HG03135 (cell line): ENCODE results near the gene KIF21A.
A peak's percentile ranks its signal among the peaks of the same experiment; 100 is the strongest.
"Not testable (repeated sequence)": the region's sequence is repeated elsewhere in the genome, so short reads cannot be mapped to it uniquely, and the experiment has no call there.

Experiments
- ATAC-seq: cut with Tn5 transposase; IDR thresholded peaks from one replicate; pipeline ENCODE4 v1.9.1; 2021; ENCODE audit warnings: mild to moderate bottlenecking, moderate library complexity; ENCODE audit not compliant: unreplicated experiment

Gene KIF21A, protein sequence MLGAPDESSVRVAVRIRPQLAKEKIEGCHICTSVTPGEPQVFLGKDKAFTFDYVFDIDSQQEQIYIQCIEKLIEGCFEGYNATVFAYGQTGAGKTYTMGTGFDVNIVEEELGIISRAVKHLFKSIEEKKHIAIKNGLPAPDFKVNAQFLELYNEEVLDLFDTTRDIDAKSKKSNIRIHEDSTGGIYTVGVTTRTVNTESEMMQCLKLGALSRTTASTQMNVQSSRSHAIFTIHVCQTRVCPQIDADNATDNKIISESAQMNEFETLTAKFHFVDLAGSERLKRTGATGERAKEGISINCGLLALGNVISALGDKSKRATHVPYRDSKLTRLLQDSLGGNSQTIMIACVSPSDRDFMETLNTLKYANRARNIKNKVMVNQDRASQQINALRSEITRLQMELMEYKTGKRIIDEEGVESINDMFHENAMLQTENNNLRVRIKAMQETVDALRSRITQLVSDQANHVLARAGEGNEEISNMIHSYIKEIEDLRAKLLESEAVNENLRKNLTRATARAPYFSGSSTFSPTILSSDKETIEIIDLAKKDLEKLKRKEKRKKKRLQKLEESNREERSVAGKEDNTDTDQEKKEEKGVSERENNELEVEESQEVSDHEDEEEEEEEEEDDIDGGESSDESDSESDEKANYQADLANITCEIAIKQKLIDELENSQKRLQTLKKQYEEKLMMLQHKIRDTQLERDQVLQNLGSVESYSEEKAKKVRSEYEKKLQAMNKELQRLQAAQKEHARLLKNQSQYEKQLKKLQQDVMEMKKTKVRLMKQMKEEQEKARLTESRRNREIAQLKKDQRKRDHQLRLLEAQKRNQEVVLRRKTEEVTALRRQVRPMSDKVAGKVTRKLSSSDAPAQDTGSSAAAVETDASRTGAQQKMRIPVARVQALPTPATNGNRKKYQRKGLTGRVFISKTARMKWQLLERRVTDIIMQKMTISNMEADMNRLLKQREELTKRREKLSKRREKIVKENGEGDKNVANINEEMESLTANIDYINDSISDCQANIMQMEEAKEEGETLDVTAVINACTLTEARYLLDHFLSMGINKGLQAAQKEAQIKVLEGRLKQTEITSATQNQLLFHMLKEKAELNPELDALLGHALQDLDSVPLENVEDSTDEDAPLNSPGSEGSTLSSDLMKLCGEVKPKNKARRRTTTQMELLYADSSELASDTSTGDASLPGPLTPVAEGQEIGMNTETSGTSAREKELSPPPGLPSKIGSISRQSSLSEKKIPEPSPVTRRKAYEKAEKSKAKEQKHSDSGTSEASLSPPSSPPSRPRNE (N-terminal part only)

DNA sequence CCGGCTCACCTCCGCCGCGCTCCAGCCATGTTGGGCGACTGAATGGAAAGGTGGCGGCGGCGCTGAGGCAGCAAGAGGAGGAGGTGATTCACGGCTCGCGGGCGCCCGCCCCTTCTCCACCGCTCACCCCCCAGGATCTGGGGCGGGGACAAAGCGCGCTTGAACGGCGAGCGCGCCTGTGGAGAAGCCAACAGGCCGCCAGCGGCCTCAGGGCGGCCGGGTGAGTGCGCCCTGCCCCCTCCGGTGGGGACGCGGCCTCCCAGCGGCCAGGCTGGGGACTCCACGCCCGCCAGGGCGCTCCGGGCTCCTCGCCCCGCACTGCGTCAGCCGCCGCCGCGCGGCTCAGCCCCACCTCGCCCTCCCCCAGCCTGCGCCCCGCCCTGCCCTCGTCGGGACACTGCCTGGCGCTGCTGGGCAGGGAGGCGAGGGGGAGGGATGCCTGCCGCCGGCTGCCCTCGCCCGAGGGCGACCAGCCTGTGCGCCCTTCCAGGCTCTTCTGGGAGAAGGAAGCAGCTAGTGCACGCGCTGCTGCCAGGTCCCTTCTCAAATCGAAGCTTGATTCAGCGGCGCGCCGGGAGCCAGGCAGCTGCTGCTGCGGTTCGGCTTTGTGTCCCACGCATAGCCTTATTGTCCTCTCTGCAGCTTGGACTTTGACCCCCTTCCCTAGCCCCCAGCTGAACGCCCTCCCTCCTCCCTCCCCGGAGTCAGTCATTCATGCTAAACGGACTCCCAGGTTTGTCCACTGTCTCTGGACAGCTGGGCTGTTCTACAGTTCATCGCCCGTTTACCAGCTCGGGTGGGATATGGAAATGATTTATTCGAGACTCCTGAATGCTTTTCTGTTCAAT is at the start of gene KIF21A:
TSS of gene KIF21A (minus strand) at position 40 of the 848 bp plus-strand sequence. CDS start 150 bp downstream, outside the sequence.
- ATAC-seq: peak; percentile 96

DNA sequence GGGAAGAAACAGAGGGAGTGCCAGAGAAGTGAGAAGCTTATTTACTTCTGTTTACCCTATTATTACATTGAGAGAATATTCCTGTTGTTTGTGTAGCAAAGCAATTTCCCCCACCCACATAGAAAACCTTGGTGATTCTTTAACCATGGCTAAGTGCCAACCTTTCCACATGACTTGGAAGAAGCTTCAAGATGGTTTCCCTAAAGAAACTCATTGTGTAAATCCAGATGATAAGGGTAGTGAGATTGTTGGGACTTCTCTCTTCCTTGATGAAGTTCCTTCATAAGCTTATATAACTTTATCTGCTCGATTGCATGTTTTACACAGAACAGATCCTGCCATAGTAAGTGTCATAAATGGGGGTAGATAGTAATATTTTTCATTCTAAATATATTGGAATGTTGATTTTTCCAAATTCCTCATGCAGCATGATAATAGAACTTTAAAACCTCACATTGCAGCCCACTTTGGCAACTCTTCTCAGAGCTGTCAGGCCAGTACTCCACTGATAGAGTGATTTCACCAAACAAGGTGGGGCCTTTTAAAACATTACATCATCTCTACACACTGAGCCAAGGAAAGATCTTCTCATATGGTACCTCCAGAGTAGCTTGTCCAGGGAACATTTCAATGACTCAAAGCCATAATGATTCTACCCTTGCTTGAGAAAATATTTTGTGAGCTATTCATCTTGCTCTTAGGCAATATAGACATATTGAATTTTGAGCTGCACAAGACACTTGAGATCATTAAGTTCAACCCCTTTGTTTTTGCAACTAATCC is 47.8 kb upstream of the KIF21A start:
- ATAC-seq: no peak

DNA sequence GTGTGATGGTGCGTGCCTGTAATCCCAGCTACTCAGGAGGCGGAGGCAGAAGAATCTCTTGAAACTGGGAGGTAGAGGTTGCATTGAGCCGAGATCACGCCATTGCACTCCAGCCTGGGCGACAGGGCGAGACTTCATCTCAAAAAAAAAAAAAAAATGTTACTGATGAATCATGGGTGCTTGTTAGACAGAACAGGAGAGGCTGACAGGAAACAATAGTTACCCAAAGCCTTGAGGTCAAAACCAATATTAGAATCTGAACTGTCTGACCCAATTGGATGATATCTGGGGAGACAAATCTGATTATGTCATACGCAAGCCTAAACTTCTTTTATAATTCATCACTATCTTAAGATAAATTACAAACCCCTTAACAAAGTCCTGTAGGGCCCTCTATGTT is 40.7 kb upstream of the KIF21A start:
- ATAC-seq: no peak

DNA sequence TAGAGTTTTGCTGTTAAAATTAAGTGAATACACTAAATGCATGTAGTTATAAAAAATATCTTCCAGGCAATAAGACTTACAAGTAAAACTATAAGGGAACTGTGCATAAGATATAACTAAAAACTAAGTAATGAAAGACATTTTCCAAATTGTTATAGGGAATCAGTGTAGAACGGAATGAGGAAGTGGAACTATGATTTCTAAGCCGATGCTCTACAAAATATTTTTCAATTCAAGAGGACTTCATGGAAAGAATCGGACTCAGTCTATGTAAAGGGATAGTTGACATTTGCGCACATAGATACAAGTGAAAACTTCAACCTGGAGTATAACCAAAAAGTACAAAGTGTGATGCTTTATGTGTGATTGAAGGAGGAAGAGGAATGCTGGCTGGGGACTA is 40.1 kb upstream of the KIF21A start:
- ATAC-seq: no peak

DNA sequence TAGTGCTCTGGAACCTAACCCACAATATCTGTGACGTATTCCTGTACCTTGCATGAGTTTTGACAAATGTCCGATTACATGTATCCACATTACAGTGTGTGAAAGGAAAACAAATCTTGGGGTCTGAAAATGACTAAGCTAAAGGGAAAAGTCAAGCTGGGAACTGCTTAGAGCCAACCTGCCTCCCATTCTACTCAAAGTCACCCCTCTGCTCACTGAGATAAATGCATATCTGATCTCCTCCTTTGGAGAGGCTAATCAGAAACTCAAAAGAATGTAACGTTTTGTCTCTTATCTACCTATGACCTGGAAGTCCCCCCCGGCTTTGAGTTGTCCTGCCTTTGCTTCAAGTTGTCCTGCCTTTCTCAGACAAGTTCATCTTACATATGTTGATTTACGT is 34.0 kb upstream of the KIF21A start:
- no peak for ATAC-seq

DNA sequence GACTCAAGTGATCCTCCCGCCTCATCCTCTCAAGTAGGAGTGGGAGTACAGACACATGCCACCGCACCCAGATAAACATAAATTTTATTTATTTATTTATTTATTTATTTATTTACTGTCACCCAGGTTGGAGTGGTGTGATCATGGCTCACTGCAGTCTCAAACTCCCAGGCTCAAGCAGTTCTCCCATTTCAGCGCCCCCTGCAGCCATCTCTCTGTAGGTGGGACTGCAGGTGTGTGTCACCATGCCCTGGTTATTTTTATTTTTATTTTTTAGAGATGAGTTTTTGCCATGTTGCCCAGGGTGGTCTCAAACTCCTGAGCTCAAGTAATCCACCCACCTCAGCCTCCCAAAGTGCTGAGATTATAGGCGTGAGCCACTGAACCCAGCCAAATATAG is 33.2 kb upstream of the KIF21A start:
- ATAC-seq: no peak

DNA sequence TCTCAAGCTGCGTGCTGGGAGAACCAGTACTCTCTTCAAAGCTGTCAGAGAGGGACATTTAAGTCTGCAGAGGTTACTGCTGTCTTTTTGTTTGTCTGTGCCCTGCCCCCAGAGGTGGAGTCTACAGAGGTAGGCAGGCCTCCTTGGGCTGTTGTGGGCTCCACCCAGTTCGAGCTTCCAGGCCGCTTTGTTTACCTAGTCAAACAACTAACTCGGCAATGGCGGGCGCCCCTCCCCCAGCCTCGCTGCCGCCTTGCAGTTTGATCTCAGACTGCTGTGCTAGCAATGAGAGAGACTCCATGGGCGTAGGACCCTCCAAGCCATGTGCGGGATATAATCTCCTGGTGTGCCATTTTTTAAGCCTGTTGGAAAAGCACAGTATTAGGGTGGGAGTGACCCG is 32.2 kb upstream of the KIF21A start:
- not testable (repeated sequence) for ATAC-seq

DNA sequence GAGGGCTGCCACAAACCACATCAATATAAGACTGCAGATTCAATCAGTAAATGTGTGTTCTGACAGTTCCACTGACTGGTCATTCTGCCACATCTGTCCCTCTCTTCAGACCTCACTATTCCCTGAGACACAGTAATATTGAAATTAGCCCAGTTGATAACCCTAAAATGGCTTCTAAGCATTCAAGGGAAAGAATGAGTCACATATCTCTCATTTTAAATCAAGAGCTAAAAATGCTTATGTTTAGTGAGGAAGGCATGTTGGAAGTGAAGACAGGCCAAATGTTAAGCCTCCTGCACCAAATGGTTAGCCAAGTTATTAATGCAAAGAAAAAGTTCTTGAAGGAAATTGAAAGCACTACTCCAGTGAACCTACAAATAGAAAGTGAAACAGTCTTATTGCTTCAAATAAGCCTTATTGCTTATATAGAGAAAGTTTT is 24.5 kb upstream of the KIF21A start:
- peak; percentile 77 for ATAC-seq

DNA sequence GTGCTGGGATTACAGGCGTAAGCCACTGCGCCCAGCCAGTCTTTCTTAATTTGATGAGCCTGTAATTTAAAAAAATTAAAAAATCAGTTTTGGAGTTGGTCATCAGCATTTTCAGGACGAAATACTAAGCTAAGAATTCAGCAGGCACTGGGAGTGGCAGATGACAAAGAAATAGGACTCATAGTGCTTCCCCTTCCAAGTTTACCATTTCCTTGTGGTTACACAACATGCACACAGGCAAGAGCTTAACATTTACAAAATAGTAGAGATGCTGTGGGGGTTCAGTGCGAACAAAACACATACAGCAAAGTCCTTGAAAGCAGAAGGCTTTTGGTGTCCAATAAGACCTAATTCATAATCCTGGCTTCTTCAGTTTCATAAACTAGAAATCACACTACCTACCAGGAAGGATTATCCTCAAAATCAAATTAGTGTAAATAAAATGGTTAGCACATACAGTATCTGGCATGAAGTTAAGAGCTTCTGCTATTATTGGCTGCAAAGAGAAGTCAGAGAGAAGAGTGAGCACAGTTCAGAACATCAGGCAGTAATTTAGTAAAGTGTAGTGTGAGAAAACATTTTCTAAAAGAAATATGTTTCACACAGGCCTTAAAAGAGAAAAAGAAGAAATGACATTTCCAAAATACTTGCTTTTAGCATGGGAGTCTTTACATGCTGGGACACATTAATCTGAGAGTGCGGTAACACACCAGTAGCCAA is 22.2 kb upstream of the KIF21A start:
- ATAC-seq: no peak

DNA sequence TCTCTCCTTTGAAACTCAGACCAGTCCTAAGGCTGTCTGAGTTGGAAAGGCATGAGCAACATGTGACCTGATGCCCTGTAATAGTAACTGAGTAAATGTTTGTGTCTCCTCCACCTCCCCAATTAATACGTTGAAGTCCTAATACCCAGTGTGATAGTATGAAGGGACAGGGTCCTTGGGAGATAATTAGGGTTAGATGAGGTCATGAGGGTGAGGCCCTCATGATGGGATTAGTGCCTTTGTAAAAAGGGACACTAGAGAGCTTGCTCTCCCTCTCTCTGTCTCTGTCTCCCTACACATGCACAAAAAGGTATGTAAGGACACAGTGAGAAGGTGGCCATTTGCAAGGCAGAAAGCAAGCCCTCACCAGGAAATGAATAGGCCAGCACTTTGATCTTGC is 18.1 kb upstream of the KIF21A start:
- ATAC-seq: no peak

DNA sequence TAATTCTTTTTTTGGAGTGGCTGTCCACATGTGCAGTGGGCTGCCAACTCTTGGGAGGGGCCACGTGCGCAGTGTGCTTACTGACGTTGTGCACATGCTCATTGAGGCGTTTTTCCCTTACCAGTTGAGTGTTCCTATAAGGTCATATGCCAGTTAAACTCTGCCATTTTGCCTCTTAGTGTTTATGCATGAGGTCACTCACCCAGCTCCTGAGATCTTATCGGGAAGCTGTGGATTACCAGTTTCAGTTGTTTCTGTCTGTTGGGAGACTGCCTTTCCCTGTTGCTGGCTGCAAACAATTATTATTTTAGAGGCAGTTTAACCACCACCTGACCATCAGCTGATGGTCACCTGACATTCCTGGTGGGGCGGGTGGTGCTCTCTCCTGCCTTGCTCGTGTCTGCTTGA is 16.1 kb upstream of the KIF21A start:
- no peak for ATAC-seq

DNA sequence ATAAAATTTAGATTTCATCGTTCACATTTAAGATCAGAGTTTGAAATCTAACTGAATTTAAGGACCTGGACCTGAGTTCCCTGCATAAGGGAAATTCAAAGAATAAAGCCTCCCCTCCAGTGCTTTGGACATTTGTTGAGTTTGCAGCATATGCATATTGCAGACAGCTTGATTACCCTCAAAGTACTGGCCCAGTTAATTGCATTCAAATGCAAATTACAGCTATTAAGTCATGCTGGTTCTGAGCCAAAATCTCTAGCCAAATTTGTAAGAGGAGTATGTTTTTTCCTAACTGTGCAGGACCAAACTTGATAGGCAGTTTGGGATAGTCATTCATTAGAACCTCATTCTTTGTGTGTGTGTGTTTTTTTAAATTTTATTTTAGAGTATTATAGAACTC is 9.1 kb upstream of the KIF21A start:
- no peak for ATAC-seq

DNA sequence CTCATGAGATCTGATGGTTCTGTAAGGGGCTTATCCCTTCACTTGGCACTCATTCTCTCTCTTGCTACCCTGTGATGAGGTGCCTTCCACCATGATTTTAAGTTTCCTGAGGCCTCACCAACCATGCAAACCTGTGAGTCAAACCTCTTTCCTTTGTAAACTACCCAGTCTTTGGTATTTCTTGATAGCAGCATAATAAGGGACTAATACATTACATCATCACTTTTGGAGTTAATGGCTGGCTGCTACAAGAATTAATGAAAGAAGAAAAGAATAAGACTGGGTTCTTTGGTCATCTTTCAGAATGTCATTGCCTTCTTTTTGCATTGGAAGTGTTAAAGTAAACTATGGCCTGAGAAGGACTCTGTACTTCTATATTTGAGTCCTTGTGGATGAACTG is 5.1 kb upstream of the KIF21A start:
- no peak for ATAC-seq

DNA sequence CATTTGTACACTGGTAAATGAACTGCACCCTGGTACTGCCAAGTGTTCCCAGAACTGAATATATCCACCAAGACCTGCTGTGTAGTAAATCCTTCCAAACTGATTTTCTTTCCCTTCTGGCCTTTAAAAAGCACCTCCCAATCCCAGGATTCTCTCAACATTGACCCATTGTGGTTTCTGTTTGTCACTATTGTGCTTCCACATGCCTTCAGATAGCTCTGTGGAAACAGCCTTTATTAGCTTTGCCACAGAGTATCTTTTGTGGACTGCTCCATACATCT is 949 bp upstream of the KIF21A start:
- no peak for ATAC-seq

DNA sequence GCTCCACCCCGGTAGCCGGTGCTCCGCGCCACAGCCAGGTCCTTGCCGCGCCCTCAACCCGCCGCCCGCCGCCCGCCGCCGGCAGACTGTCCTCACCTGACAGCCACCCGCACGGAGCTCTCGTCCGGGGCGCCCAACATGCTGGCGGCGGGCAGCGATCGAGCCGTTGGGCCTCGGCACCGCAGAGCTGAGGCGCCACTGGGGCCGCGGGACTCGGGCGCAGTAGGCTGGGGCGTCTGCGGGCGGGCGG is 164 bp downstream of the KIF21A start:
- ATAC-seq: peak; percentile 39

DNA sequence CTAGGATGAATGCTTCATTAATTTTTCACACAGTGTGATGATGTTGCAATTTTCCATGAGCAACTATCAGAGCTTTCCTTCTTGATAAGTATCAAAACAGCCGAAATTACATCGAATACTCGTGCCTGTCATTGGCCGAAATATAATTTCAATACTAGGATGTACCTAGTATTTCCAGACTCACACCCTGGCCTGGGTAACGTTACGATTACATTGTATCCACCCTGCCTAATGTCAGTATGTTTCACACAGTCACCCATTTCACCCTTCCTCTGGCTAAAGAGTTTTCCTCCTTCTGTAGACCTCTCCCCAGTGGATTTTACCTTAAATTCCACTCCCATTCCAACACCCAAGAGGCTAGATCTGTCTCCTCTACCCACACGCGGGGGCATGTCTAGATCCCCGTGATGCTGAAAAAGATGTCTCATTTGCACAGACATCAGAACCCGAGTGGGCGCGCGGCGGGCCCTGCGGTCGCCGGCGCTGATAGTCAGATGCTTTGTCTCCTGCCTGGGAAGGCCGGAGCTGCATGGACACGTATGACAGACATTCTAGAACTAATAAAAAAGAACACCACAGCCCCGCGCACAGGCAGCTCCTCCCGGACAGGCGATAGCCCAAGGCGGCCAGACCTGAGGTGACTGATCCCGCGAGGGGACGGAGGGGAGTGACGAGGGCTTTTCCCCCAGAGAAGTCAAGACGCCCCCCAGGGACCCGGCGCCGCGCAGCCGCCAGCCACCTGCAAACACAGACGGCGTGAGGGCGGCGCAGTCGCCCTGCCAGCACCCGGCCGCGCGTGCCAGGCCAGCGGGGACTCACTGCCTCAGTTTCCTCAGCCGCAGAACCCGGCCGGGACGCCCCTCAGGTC is 723 bp downstream of the KIF21A start:
- peak; percentile 17 for ATAC-seq

DNA sequence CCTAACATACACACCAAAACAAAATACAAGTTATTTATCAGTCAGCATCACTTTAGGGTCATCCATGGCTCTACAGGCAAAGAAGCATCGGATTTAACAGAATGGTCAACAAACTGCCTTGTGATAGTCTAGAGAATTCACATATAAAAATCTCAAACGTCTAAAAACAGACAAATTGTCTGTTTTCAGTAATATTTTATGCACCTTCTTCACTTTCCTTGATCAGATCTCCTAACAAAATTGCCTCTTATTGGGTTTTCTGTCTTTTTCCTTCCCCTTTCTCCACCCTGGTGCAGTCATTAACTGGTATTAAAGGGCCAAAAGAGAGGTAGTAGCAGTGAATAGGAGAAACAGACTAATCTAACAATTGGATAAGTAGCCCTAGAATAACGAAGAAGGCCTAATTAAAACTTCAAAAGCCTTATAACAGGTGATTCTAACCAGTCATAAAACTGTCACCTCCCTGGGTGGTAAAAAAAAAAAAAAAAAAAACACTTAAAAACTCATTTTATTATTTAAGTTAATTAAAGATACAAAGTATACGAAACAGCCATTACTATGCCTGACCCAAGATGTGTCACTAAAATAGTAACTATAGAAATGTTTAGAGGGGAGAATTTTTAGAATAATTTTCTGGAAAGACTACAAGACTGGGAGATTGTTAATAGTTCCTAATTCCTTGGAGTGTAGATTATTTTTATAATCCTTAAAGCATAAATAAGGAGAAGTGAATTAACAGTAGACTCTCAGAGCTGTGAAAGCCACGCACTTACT is 1.5 kb downstream of the KIF21A start:
- ATAC-seq: no peak

DNA sequence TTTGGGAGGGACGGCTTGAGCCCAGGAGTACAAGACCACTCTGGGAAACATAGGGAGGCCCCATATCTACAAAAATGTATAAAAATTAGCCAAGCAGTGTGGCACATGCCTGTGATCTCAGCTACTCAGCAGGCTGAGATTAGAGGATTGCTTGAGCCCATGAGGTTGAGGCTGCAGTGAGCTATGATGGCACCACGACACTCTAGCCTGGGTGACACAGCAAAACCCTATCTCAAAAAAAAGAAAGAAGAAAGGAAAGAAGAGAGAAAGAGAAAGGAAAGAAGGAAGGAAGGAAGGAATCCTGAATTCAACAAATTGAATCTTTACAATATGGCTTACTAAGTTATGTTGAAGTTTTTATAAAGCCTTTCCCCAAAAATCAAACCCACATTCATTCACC is 2.1 kb downstream of the KIF21A start:
- no peak for ATAC-seq
